GM21825 (cell line): ENCODE results near the gene TMEM82.

Experiments used
- ATAC-seq: cut with Tn5 transposase; IDR thresholded peaks from one replicate; pipeline ENCODE4 v1.9.1; 2021; ENCODE audit warnings: mild to moderate bottlenecking, moderate library complexity; ENCODE audit not compliant: unreplicated experiment

TMEM82 gene

DNA sequence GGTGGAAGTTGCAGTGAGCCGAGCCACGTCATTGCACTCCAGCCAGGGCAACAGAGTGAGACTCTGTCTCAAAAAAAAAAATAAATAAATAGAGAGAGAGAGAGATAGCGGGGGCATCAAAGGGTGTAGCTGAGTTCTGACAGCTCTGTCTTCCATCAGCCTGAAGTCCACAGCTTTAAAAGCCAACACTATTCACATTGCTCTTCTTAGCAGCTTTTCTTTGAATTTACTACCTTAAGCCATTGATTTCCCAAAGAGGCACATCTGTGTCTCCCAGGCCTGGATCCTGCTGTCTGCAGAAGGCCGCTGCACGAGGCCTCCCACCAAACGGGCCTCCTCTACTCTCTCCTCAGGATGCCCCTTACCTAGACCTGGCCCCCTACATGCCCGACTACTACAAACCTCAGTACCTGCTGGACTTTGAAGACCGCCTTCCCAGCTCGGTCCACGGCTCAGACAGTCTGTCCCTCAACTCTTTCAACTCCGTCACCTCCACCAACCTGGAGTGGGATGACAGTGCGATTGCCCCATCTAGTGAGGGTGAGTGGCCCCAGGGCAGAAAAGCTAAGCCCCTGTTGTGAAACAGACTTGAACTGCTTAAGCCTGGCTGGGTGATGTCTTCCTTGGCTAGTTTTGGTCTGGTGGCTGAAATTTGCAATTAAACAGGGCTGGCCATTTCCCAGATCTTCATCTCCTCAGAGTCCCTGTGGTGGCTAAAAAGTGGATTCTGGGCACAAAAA, 22.7 kb upstream of the TMEM82 start:
- ATAC-seq = no peak

- ATAC-seq = no peak
Observed at GRCh38 chr1:15720861-15721260, 21.4 kb upstream of the TMEM82 start.

DNA sequence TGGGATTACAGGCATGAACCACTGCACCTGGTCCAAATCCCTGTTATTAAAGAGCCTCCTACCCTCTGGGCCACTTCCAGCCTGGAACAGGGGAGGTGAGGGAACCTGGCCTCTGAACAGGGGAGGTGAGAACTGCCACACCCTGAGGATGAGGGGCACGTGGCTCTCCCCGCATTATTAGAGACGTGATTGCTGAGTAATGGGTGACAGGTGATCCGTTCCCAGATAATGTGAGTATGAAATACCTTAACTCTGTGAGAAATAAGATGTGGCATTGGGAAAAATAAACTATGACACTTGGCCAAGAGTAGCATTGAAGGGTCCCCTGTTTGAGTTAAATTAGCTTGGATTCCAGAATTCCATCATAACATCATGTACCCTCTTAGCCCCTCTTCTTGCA, 19.9 kb upstream of the TMEM82 start:
- no peak for ATAC-seq

- no peak for ATAC-seq
Observed at GRCh38 chr1:15722836-15723532, 19.3 kb upstream of the TMEM82 start.

- ATAC-seq = no peak
Observed at GRCh38 chr1:15723631-15724246, 18.6 kb upstream of the TMEM82 start.

DNA sequence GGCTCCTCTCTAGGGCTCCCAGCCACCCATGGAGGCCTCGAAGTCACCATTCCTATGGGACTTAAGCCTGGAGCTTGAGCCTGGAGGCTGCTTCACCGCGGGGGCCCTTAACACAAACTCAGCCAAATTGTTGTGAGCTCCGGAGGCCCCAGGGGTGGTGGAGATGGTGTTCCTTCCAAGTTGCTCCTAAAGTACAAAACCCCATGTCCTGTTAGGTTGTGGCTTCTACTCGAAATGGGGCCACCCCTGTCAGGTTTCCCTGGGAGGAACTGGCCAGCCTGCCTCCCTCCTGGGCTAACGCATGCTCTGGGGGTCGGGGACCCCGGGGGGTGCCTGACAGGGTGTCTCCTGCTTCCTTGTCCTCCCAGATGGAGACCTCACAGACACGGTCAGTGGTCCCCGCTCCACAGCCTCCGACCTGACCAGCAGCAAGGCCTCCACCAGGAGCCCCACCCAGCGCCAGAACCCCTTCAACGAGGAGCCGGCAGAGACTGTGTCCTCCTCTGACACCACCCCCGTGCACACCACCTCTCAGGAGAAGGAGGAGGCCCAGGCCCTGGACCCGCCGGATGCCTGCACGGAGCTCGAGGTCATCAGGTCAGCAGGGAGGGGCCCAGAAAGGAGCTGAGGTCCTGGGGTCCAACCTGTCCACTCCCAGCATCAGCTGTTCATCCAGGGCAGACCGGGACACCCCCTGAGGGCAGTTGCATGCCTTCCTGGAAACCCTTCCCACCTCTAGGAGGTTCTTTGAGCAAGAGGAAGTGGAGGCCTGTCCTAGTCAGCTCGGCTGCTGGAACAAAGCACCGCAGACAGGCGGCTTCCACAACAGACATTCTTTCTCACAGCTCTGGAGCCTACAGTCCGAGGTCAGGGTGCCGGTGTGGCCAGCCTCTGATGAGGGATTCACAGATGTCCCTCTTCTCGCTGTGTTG, 17.1 kb upstream of the TMEM82 start:
- ATAC-seq = no peak

- no peak for ATAC-seq
Observed at GRCh38 chr1:15726508-15726907, 15.8 kb upstream of the TMEM82 start.

- ATAC-seq = no peak
Observed at GRCh38 chr1:15727021-15727420, 15.3 kb upstream of the TMEM82 start.

GRCh38 chr1:15727424-15727823, 14.9 kb upstream of the TMEM82 start:
- no peak for ATAC-seq

- no peak for ATAC-seq
Observed at GRCh38 chr1:15727866-15728534, 14.3 kb upstream of the TMEM82 start.

GRCh38 chr1:15728937-15729657, 13.2 kb upstream of the TMEM82 start:
- ATAC-seq = no peak

DNA sequence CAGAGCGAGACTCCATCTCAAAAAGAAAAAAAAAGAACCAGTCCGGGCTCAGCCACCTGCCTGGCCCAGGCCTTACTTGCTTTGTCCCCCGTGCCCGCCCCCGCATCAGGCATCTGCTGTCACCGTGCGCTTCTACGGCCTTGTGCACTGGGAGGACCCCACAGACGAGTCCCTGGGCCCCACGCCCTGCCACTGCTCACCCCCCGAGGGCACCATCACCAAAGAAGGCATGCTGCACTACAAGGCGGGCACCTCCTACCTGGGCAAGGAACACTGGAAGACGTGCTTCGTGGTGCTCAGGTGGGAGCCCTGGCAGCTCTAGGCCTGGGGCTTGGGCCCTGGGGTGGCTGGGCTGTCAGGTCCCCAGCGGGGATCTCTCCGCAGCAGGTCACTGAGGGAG, 11.9 kb upstream of the TMEM82 start:
- ATAC-seq = no peak

DNA sequence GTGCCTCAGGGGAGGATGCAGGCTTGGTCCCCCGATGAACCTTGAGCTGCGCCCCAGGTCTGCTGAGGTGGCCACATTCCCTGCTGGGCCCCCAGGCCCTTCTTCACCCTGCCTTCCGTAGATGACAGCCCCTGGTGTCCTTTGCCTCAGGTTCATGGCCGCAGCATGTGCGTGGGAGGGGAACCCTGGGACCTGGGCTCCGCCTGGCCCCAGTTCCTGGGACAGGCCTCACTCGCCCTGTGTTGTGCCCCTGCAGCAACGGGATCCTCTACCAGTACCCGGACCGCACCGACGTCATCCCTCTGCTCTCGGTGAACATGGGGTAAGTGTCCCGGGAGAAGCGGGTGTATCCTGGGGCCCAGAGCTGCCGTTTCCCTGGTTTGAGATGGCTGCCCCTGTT, 11.4 kb upstream of the TMEM82 start:
- ATAC-seq = no peak

GRCh38 chr1:15731735-15732685, 10.3 kb upstream of the TMEM82 start:
- ATAC-seq = no peak

DNA sequence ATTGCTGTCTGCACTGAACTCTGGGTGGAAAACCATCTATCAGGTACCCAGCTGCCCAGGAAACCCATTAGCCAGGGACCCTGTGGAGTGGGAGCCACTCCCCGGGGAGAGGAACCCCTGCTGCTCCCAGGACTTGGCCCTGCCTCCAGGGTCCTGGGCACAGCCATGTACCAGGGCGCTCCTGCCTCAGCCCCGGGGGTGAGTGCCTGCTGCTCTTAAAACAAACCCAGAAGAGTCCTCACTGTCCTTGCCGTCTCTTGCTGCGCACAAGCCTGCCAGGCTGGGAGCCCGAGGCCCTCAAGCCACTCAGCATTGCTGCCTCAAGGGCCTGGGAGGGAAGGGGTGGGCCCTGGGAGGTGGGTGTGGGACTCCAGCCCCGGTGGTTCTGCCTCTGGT, 9.6 kb upstream of the TMEM82 start:
- ATAC-seq = no peak

DNA sequence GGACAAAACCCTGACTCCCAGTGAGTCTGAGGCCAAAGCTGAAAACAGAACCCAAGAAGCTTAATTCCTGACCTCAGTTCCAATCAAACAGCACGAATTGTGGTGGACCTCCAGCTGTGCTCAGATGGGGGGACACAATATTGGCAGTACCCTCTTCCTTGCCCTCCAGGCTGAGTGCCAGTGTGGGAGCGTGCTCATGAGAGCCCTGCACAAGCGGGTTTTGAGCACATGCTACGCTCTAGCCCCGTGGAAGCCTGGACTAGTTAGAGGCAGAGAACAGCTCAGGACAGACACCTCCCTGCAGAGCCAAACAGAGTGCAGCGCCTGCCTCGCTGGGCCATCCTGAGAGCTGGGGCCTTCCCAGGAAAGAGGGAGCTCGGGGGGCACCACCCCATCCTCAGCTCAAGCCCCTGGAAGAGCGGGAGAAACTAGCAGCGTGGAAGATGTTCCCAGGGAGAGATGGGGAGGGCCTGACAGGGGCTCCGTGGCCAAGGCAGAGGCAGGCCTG, 9.0 kb upstream of the TMEM82 start:
- no peak for ATAC-seq

DNA sequence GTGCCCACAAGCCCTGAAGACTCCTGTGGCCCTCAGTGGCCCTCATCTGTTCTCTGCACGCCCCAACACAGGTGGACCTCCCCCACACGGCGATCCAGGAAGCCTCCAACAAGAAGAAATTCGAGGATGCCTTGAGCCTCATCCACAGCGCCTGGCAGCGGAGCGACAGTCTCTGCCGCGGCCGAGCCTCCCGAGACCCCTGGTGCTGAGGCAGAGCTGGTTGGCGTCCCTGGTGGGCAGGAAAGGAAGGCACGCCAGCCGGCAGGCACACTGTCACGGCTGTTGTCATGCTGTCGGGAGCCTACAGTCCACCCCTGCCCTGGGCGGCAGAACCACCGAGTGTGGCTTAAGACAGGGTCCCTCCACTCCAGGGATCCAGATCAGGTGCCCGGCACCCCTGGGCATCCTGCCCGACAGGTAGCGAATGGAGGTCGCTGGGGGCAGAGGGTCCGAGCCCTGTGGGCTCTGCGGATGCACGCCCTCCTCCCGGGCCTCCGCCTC, 8.5 kb upstream of the TMEM82 start:
- ATAC-seq = no peak

- ATAC-seq = no peak
Observed at GRCh38 chr1:15734296-15734695, 8.0 kb upstream of the TMEM82 start.
